ENCODE measurements around the gene FBXO28. TPM values are rescaled to one million over a fixed set of nuclear protein-coding genes. Genes with fewer than 3 reads are reported as not detected.

Gene FBXO28
- total RNA-seq, 1 experiment from 2014 or later, result 36.6 TPM

- H3K27ac ChIP-seq (ENCODE audit: low read length), result no peak overlapping the region
- CTCF ChIA-PET, result no interaction called here
- H3K4me3 ChIP-seq (ENCODE audit: low read depth in 2 of 2, low read length in 2 of 2), result no peak overlapping the region
- H3K27me3 ChIP-seq (ENCODE audit: control insufficient read depth, insufficient read depth, low read length), result no peaks in the 10 kb centered on the region
- no peaks in the 10 kb centered on the region; the same call in 1 of the 2 replicates for H3K4me1 ChIP-seq (ENCODE audit: control insufficient read depth, insufficient read depth, low read length)
- ATAC-seq, result no peak
- no peaks in the 10 kb centered on the region for H3K9me3 ChIP-seq (ENCODE audit: control insufficient read depth, insufficient read depth, low read depth, low read length)
- intact Hi-C loops (cut with micrococcal nuclease; ENCODE audit: unreplicated experiment) (no loop called here), in situ Hi-C loops (cut with HindIII; ENCODE audit: low pct_unique_long_range_greater_than_20kb, low sequenced_read_pairs) (no loop called here)
- no peak for DNase-seq (ENCODE audit: low read depth, low spot score)
- TF ChIP-seq, protein P1, sequence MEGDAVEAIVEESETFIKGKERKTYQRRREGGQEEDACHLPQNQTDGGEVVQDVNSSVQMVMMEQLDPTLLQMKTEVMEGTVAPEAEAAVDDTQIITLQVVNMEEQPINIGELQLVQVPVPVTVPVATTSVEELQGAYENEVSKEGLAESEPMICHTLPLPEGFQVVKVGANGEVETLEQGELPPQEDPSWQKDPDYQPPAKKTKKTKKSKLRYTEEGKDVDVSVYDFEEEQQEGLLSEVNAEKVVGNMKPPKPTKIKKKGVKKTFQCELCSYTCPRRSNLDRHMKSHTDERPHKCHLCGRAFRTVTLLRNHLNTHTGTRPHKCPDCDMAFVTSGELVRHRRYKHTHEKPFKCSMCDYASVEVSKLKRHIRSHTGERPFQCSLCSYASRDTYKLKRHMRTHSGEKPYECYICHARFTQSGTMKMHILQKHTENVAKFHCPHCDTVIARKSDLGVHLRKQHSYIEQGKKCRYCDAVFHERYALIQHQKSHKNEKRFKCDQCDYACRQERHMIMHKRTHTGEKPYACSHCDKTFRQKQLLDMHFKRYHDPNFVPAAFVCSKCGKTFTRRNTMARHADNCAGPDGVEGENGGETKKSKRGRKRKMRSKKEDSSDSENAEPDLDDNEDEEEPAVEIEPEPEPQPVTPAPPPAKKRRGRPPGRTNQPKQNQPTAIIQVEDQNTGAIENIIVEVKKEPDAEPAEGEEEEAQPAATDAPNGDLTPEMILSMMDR (IDR thresholded peaks at IDR 0.05), result no peak
- TF ChIP-seq, protein P2, sequence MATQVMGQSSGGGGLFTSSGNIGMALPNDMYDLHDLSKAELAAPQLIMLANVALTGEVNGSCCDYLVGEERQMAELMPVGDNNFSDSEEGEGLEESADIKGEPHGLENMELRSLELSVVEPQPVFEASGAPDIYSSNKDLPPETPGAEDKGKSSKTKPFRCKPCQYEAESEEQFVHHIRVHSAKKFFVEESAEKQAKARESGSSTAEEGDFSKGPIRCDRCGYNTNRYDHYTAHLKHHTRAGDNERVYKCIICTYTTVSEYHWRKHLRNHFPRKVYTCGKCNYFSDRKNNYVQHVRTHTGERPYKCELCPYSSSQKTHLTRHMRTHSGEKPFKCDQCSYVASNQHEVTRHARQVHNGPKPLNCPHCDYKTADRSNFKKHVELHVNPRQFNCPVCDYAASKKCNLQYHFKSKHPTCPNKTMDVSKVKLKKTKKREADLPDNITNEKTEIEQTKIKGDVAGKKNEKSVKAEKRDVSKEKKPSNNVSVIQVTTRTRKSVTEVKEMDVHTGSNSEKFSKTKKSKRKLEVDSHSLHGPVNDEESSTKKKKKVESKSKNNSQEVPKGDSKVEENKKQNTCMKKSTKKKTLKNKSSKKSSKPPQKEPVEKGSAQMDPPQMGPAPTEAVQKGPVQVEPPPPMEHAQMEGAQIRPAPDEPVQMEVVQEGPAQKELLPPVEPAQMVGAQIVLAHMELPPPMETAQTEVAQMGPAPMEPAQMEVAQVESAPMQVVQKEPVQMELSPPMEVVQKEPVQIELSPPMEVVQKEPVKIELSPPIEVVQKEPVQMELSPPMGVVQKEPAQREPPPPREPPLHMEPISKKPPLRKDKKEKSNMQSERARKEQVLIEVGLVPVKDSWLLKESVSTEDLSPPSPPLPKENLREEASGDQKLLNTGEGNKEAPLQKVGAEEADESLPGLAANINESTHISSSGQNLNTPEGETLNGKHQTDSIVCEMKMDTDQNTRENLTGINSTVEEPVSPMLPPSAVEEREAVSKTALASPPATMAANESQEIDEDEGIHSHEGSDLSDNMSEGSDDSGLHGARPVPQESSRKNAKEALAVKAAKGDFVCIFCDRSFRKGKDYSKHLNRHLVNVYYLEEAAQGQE (IDR thresholded peaks at IDR 0.05; ENCODE audit: insufficient read depth in 1 of 2, low read depth in 2 of 2, low read length in 1 of 2), result no peak
- TF ChIP-seq POLR2AphosphoS5 (IDR thresholded peaks at IDR 0.05; ENCODE audit: low read depth, low read length) (no peak), SIN3A (IDR thresholded peaks at IDR 0.05; ENCODE audit: borderline replicate concordance, insufficient read depth, low read depth, low read length) (no peak), TCF7L2 (IDR thresholded peaks at IDR 0.05; ENCODE audit: low read depth, low read length) (no peak)
- POLR2A ChIA-PET, result no interaction called here
- no TSS peak for BruUV-seq (replicated peaks)
- no peaks in the 10 kb centered on the region for H3K36me3 ChIP-seq (ENCODE audit: control insufficient read depth, insufficient read depth, low read length)
These were observed 48.5 kb upstream of the FBXO28 start for GRCh38 chr1:224065455-224065854.

DNA sequence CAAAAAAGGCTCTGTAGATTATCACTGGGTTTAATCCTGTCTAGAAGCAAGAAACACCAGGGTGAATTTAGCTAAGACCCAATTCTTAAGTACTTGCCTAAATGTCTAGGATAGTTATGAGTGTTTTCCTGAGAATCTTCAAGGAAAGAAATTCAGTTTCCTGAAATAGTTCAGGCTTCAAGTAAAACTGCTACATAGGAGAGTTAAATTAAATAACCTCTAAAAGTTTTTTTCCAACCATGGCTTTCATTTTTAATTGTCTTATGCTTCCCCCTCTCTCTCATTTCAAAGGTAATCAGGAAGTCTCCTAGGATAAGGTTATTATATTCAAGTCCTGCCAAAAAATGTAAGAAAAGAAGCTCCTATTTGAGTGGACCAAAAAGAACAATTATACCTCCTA, 46.7 kb upstream of the FBXO28 start:
- CTCF ChIA-PET, result no interaction called here
- H3K27me3 ChIP-seq (ENCODE audit: control insufficient read depth, insufficient read depth, low read length), result no peaks in the 10 kb centered on the region
- H3K9me3 ChIP-seq (ENCODE audit: control insufficient read depth, insufficient read depth, low read depth, low read length), result no peaks in the 10 kb centered on the region
- no peaks in the 10 kb centered on the region for H3K36me3 ChIP-seq (ENCODE audit: control insufficient read depth, insufficient read depth, low read length)
- in situ Hi-C loops (cut with HindIII; ENCODE audit: low pct_unique_long_range_greater_than_20kb, low sequenced_read_pairs), result no loop called here
- POLR2A ChIA-PET, result no interaction called here
- no peak overlapping the region for H3K4me3 ChIP-seq (ENCODE audit: low read depth in 2 of 2, low read length in 2 of 2)
- no TSS peak for BruUV-seq (replicated peaks)
- TF ChIP-seq POLR2AphosphoS5 (IDR thresholded peaks at IDR 0.05; ENCODE audit: low read depth, low read length), result no peak
- no peak for ATAC-seq
- no peak for DNase-seq (ENCODE audit: low read depth, low spot score)
- intact Hi-C loops (cut with micrococcal nuclease; ENCODE audit: unreplicated experiment), result no loop called here
- H3K4me1 ChIP-seq (ENCODE audit: control insufficient read depth, insufficient read depth, low read length), result no peaks in the 10 kb centered on the region; the same call in 1 of the 2 replicates
- H3K27ac ChIP-seq (ENCODE audit: low read length), result no peak overlapping the region

- H3K4me1 ChIP-seq (ENCODE audit: control insufficient read depth, insufficient read depth, low read length), result no peaks in the 10 kb centered on the region; the same call in 1 of the 2 replicates
- no peaks in the 10 kb centered on the region for H3K36me3 ChIP-seq (ENCODE audit: control insufficient read depth, insufficient read depth, low read length)
- H3K4me3 ChIP-seq (ENCODE audit: low read depth in 2 of 2, low read length in 2 of 2), result no peak overlapping the region
- BruUV-seq (replicated peaks), result no TSS peak
- DNase-seq (ENCODE audit: low read depth, low spot score) (peak; percentile 79), ATAC-seq (no peak)
- POLR2A ChIA-PET, result interaction anchor here (0.6 kb wide), 1 partner anchor 17 kb away, joined by 3 read pairs; no protein-coding TSS in a partner anchor
- in situ Hi-C loops (cut with HindIII; ENCODE audit: low pct_unique_long_range_greater_than_20kb, low sequenced_read_pairs) (no loop called here), intact Hi-C loops (cut with micrococcal nuclease; ENCODE audit: unreplicated experiment) (no loop called here)
- TF ChIP-seq, protein P1 (IDR thresholded peaks at IDR 0.05), result no peak
- TF ChIP-seq SIN3A (IDR thresholded peaks at IDR 0.05; ENCODE audit: borderline replicate concordance, insufficient read depth, low read depth, low read length) (no peak), TCF7L2 (IDR thresholded peaks at IDR 0.05; ENCODE audit: low read depth, low read length) (no peak), POLR2AphosphoS5 (IDR thresholded peaks at IDR 0.05; ENCODE audit: low read depth, low read length) (no peak)
- TF ChIP-seq, protein P2 (IDR thresholded peaks at IDR 0.05; ENCODE audit: insufficient read depth in 1 of 2, low read depth in 2 of 2, low read length in 1 of 2), result no peak
- no peaks in the 10 kb centered on the region for H3K9me3 ChIP-seq (ENCODE audit: control insufficient read depth, insufficient read depth, low read depth, low read length)
- H3K27ac ChIP-seq (ENCODE audit: low read length), result no peak overlapping the region
- H3K27me3 ChIP-seq (ENCODE audit: control insufficient read depth, insufficient read depth, low read length), result no peaks in the 10 kb centered on the region
- CTCF ChIA-PET, result no interaction called here
These were observed 46.1 kb upstream of the FBXO28 start for GRCh38 chr1:224067621-224068457.

Data from Panc1 (cell line).